HG03558 (cell line): Measurements from ENCODE around the gene CCER1.

Source experiments
- ATAC-seq: cut with Tn5 transposase; IDR thresholded peaks from one replicate; pipeline ENCODE4 v1.9.1; 2021; ENCODE audit warnings: moderate number of reproducible peaks; ENCODE audit not compliant: unreplicated experiment; ENCODE audit errors: extremely low read depth

Gene CCER1

GRCh38 chr12:90924406-90924805, 30.6 kb downstream of the CCER1 start:
- no peak for ATAC-seq

- ATAC-seq: no peak
Observed at GRCh38 chr12:90922145-90922627, 32.8 kb downstream of the CCER1 start.

DNA sequence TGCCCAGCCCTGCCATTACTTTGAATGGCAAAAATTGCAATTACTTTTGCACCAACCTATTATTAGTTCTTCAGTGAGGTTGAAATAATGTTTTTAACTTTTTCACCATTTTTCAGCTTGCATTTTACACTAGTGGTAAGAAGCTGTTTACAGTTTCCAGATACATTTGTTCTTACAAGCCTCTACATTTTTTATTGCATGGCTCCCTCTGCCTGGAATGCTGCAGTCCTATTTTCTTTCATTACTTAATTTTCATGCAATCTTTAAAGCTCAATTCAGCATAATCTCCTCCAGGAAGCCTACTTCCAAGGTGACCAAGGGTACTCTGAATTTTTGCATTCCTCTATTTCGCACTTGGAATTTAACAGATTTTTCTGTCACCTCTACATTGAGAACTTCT, 33.4 kb downstream of the CCER1 start:
- ATAC-seq: no peak

GRCh38 chr12:90920222-90920621, 34.8 kb downstream of the CCER1 start:
- ATAC-seq: no peak

GRCh38 chr12:90917431-90917830, 37.5 kb downstream of the CCER1 start:
- ATAC-seq: no peak

DNA sequence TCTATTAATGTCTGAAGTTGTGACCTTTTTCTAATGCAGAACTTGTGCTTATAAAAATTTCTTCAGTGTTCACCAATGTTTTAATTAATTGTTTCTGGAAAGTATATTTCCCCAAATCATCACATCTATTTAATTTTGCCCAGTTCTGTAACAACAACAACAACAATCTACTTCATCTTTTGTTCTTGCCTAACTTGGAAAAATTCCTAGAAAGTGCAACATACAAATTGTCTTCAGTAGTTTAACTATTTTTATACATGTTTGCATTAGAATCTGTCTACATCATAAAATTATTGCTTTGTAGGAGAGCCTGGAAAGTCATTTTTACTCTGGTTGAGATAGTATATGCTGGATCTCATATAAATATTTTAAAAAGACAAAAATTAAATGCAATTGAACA, 38.5 kb downstream of the CCER1 start:
- no peak for ATAC-seq

DNA sequence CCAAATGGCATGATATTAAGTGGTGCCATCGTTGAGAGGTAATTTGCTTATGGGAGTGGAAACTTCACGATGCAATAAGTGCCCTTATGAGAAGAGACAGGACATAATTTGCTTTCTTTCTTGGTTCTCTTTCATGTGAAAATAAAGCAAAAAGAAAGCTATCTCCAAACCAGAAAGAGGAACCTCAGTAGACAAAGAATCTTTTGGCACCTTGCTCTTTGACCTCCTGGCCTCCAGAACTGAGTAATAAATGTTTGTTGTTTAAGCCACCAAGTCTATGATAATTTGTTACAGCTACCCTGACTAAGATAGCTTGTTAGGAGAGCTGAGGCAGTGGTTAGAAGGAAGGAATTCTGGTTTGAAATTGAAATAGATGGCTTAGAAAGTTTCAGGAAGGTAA, 39.6 kb downstream of the CCER1 start:
- ATAC-seq: no peak

DNA sequence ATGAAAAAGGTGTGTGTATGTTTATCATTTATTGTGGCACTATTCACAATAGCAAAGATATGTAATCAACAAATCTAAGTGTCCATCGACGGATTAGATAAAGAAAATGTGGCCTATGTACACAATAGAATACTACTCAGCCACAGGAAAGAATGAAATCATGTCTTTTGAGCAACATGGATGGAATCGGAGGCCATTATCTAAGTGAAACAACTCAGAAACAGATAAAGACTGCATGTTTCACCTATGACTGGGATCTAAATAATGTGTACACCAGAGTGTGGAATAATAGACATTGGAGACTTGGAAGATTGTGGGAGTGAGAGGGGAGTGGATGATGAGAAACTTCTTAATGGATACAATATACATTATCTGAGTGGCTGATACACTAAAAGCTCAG, 44.0 kb downstream of the CCER1 start:
- ATAC-seq: no peak

- ATAC-seq: no peak
Observed at GRCh38 chr12:90909069-90909770, 45.8 kb downstream of the CCER1 start.

GRCh38 chr12:90908465-90908864, 46.5 kb downstream of the CCER1 start:
- ATAC-seq: no peak

- no peak for ATAC-seq
Observed at GRCh38 chr12:90905691-90906370, 49.1 kb downstream of the CCER1 start.

- no peak for ATAC-seq
Observed at GRCh38 chr12:90902596-90902995, 52.4 kb downstream of the CCER1 start.
